ENCODE results near the gene NKIRAS1.

GRCh38 chr3:23894254-23895061, 22.3 kb downstream of the NKIRAS1 start:
- no peak for TF ChIP-seq CTCF (IDR thresholded peaks at IDR 0.05; ENCODE audit: borderline replicate concordance, extremely low read depth, low read length, poor library complexity, severe bottlenecking)
- no peak for TF ChIP-seq EZH2 (IDR thresholded peaks at IDR 0.05; ENCODE audit: borderline replicate concordance, low read depth, low read length, severe bottlenecking)
